ENCODE data around the gene SIK3.

DNA sequence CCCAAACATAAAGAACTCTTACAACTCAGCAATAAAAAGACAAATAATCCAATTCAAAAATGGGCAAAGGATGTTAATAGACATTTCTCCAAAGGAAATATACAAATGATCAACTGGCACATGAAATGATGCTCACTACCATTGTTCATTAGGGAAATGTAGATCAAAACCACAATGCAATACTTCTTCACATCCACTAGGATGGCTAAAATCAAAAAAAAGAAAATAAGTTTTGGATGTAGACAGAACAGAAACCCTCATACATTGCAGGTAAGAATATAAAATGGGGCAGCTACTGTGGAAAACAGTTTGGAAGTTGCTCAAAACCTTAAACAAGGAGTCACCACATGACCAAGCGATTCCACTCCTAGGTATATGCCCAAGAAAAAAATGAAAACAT is 16.3 kb downstream of the SIK3 start:
- TF ChIP-seq CTCF (IDR thresholded peaks at IDR 0.05) = peak; percentile 3
- TF ChIP-seq EZH2 (IDR thresholded peaks at IDR 0.05) = no peak
- TF ChIP-seq EZH2phosphoT487 (IDR thresholded peaks at IDR 0.05) = no peak

Measured in neural progenitor cell (in vitro differentiated cells).